ENCODE results near the gene AFF3.

- TF ChIP-seq RAD21 (IDR thresholded peaks at IDR 0.05; ENCODE audit: low read depth) (no peak), MAX (IDR thresholded peaks at IDR 0.05) (no peak)
Measured at GRCh38 chr2:99805930-99806476, 336.4 kb downstream of the AFF3 start.

Data from Ishikawa (cell line).